Gastrocnemius medialis (tissue), 4 donors: ENCODE results near the gene PRIMA1.

ENCODE experiments used
- POLR2A ChIP-seq, 2 donors: fragments of 450-650 bp; IDR thresholded peaks; one replicate each; pipeline ENCODE4 v1.6.1; 2017; ENCODE audit warnings: antibody characterized with exemption in 2 of 2, mild to moderate bottlenecking in 2 of 2, moderate library complexity in 2 of 2
- TF ChIP-seq, protein P1 (sequence below), 5 experiments: fragments of 450-650 bp in 3 of 5; fragments of 200-600 bp in 2 of 5; sonication (generic) in 2 of 5; IDR thresholded peaks in 4 of 5; conservative IDR thresholded peaks in 1 of 5; 1 replicate in 4 of 5; 2 replicates in 1 of 5; pipeline ENCODE4 v1.5.1; 2016 to 2019; ENCODE audit warnings: antibody characterized with exemption in 5 of 5, mild to moderate bottlenecking in 3 of 5, moderate library complexity in 3 of 5

DNA sequence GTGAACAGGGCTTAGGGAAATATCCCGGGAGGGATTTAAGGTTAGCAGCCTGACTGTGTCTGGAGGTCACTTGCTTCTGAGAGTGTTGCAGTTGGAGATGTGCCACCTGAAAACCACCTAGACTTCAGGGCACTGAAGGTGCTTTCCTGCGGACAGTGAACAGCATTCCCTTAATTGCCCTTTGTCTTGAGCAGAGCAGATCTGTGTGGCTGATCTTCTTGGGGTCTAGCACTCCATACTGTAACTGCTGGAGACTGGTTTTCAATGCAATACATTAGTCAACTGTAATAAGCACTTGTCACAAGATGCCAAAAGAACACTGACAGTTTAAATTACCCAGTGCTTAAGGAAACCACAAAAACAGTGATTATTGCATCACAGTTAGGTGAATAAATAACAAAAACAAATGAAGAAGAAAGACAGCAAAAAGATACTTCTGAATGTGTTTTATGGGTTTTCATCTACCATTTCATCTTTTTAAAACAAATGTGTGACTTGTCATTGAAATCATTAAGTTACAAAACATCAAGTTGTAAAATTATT, 111.8 kb downstream of the PRIMA1 start:
- TF ChIP-seq, protein P1, sequence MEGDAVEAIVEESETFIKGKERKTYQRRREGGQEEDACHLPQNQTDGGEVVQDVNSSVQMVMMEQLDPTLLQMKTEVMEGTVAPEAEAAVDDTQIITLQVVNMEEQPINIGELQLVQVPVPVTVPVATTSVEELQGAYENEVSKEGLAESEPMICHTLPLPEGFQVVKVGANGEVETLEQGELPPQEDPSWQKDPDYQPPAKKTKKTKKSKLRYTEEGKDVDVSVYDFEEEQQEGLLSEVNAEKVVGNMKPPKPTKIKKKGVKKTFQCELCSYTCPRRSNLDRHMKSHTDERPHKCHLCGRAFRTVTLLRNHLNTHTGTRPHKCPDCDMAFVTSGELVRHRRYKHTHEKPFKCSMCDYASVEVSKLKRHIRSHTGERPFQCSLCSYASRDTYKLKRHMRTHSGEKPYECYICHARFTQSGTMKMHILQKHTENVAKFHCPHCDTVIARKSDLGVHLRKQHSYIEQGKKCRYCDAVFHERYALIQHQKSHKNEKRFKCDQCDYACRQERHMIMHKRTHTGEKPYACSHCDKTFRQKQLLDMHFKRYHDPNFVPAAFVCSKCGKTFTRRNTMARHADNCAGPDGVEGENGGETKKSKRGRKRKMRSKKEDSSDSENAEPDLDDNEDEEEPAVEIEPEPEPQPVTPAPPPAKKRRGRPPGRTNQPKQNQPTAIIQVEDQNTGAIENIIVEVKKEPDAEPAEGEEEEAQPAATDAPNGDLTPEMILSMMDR (IDR thresholded peaks at IDR 0.05 in 4 of 5, conservative IDR thresholded peaks at IDR 0.05 in 1 of 5) = no peak
- no peak for TF ChIP-seq POLR2A (IDR thresholded peaks at IDR 0.05)
